ENCODE measurements around the gene PCGF5.

- no peak for TF ChIP-seq EZH2 (IDR thresholded peaks at IDR 0.05; ENCODE audit: borderline replicate concordance, low read depth, low read length, poor library complexity, severe bottlenecking)
- TF ChIP-seq CTCF (conservative IDR thresholded peaks at IDR 0.05; ENCODE audit: low read depth, low read length) = no peak
Measured at GRCh38 chr10:91271886-91272285, 51.4 kb downstream of the PCGF5 start.

Data from A673 (cell line).